GM12865 (cell line): ENCODE measurements around the gene WDR1.

Experiments used
- DNase-seq: peaks from one replicate; pipeline ENCODE4 v3.0.0; 2010; ENCODE audit warnings: low read depth
- H3K4me3 ChIP-seq: 2 replicates; pipeline ENCODE4 v1.5.1; 2011; ENCODE audit warnings: mild to moderate bottlenecking, low read depth, low read length, control low read depth
- CTCF ChIP-seq: IDR thresholded peaks from 2 replicates; pipeline ENCODE4 v1.5.1; 2011; ENCODE audit warnings: low read length, control low read depth, low read depth, inconsistent platforms; ENCODE audit not compliant: insufficient read depth; ENCODE audit errors: missing control alignments

The WDR1 gene

GRCh38 chr4:10047967-10048366 lies 68.6 kb downstream of the WDR1 start:
- no peak for TF ChIP-seq CTCF
- no peak overlapping the region for H3K4me3 ChIP-seq
- DNase-seq, result no peak

GRCh38 chr4:10046471-10046870 lies 70.1 kb downstream of the WDR1 start:
- H3K4me3 ChIP-seq, result no peak overlapping the region
- no peak for DNase-seq
- no peak for TF ChIP-seq CTCF

- no peak overlapping the region for H3K4me3 ChIP-seq
- no peak for TF ChIP-seq CTCF
- no peak for DNase-seq
Observed at GRCh38 chr4:10045481-10045880, 71.1 kb downstream of the WDR1 start.

- DNase-seq, result no peak
- no peak overlapping the region for H3K4me3 ChIP-seq
- no peak for TF ChIP-seq CTCF
Observed at GRCh38 chr4:10041036-10041435, 75.6 kb downstream of the WDR1 start.

GRCh38 chr4:10040049-10040892 lies 76.3 kb downstream of the WDR1 start:
- TF ChIP-seq CTCF, result no peak
- peak overlapping the region; percentile 9; the same call in 1 of the 2 replicates for H3K4me3 ChIP-seq
- peak; percentile 38 for DNase-seq

- no peak for TF ChIP-seq CTCF
- no peak overlapping the region for H3K4me3 ChIP-seq
- DNase-seq, result no peak
Observed at GRCh38 chr4:10036807-10037342, 79.7 kb downstream of the WDR1 start.
